Left ventricle myocardium inferior (tissue), 1 donor: ENCODE results near the gene USP36. TPM values are rescaled to one million over a fixed set of nuclear protein-coding genes. Genes with fewer than 3 reads are reported as not detected.
A peak's percentile ranks its signal among the peaks of the same experiment; 100 is the strongest.

Source experiments
- DNase-seq: peaks from one replicate; pipeline ENCODE4 v3.0.0-alpha.2; 2020
- H3K27ac ChIP-seq: fragments of 200-600 bp; replicated peaks from 2 replicates; pipeline ENCODE4 v1.8.0; 2021
- H3K27me3 ChIP-seq: fragments of 200-600 bp; 2 replicates; pipeline ENCODE4 v1.8.0; 2021; ENCODE audit warnings: low read depth
- H3K36me3 ChIP-seq: fragments of 200-600 bp; 2 replicates; pipeline ENCODE4 v1.8.0; 2021
- H3K4me1 ChIP-seq: fragments of 200-600 bp; 2 replicates; pipeline ENCODE4 v1.8.0; 2021
- H3K4me3 ChIP-seq: fragments of 200-600 bp; 2 replicates; pipeline ENCODE4 v1.8.0; 2021; ENCODE audit warnings: mild to moderate bottlenecking, moderate library complexity
- H3K9me3 ChIP-seq: fragments of 200-600 bp; replicated peaks from 2 replicates; pipeline ENCODE4 v1.8.0; 2021
- intact Hi-C: fragments of 100-400 bp; cut with micrococcal nuclease; formaldehyde crosslinking; loops from one replicate; pipeline ENCODE4 v1.11.0; 2022
- total RNA-seq: library from RNA; stranded (reverse); fragmentation: NEBNext Ultra II Directional; extraction: Animal tissue kit (Norgen Biotek cat#: 25700); gene quantifications from one replicate; pipeline ENCODE4 v1.2.1, GENCODE V29; 2021
- TF ChIP-seq, protein P1 (sequence below): fragments of 200-600 bp; IDR thresholded peaks from 2 replicates; pipeline ENCODE4 v1.8.0; 2021; ENCODE audit warnings: antibody characterized with exemption, mild to moderate bottlenecking, borderline replicate concordance
- donor health status: DM: no; HTN: yes; CAD: no; lungs with severe emphysema.

The USP36 gene
- total RNA-seq, 1 donor from 2014 or later = 19.4 TPM

- H3K4me3 ChIP-seq = no peak overlapping the region
- intact Hi-C loops = no loop called here
- no peaks in the 10 kb centered on the region for H3K27me3 ChIP-seq
- no peak overlapping the region for H3K27ac ChIP-seq
- peaks cover 85% of the 10 kb centered on the region for H3K4me1 ChIP-seq
- no peaks in the 10 kb centered on the region for H3K9me3 ChIP-seq
- TF ChIP-seq, protein P1, sequence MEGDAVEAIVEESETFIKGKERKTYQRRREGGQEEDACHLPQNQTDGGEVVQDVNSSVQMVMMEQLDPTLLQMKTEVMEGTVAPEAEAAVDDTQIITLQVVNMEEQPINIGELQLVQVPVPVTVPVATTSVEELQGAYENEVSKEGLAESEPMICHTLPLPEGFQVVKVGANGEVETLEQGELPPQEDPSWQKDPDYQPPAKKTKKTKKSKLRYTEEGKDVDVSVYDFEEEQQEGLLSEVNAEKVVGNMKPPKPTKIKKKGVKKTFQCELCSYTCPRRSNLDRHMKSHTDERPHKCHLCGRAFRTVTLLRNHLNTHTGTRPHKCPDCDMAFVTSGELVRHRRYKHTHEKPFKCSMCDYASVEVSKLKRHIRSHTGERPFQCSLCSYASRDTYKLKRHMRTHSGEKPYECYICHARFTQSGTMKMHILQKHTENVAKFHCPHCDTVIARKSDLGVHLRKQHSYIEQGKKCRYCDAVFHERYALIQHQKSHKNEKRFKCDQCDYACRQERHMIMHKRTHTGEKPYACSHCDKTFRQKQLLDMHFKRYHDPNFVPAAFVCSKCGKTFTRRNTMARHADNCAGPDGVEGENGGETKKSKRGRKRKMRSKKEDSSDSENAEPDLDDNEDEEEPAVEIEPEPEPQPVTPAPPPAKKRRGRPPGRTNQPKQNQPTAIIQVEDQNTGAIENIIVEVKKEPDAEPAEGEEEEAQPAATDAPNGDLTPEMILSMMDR = no peak
- H3K36me3 ChIP-seq = peaks cover 43% of the 10 kb centered on the region
- DNase-seq = no peak
These were observed 47.2 kb downstream of the USP36 start for GRCh38 chr17:78793415-78793814.

GRCh38 chr17:78791840-78792709 lies 48.5 kb downstream of the USP36 start:
- H3K4me1 ChIP-seq = peaks cover 76% of the 10 kb centered on the region
- no peak overlapping the region for H3K4me3 ChIP-seq
- H3K27ac ChIP-seq = peak overlapping the region; percentile 77
- peaks cover 31% of the 10 kb centered on the region for H3K36me3 ChIP-seq
- no peaks in the 10 kb centered on the region for H3K27me3 ChIP-seq
- intact Hi-C loops = no loop called here
- TF ChIP-seq, protein P1 = no peak
- H3K9me3 ChIP-seq = no peaks in the 10 kb centered on the region
- DNase-seq = no peak

- TF ChIP-seq, protein P1 = no peak
- H3K36me3 ChIP-seq = peaks cover 16% of the 10 kb centered on the region
- H3K27me3 ChIP-seq = no peaks in the 10 kb centered on the region
- peaks cover 61% of the 10 kb centered on the region for H3K4me1 ChIP-seq
- DNase-seq = no peak
- no peaks in the 10 kb centered on the region for H3K9me3 ChIP-seq
- no peak overlapping the region for H3K4me3 ChIP-seq
- peak overlapping the region; percentile 77 for H3K27ac ChIP-seq
- intact Hi-C loops = no loop called here
These were observed 50.1 kb downstream of the USP36 start for GRCh38 chr17:78790552-78790951.

DNA sequence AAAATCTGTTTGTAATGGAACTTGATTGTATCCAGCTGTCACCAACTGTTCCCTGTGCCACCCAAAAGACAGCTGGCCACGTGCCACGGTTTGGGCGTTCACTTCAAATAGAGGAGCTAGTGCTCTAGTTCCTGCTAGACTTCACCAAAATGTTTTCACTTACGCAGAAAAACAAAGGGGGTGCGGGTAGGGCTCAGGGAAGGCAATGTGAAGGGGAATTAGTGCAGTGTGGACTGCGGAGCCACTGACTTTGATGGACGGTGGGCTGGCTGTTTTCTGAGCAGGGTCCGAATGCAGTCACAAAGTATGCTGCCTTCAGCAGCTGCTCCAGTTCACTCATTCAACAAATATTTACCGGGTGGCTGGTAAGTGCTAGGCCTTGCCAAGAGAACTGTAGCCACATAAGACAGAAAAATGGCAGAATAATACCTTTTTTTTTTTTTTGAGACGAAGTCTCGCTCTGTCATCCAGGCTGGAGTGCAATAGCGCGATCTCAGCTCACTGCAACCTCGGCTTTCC lies 50.9 kb downstream of the USP36 start:
- H3K36me3 ChIP-seq = peaks cover 8% of the 10 kb centered on the region
- intact Hi-C loops = no loop called here
- DNase-seq = peak; percentile 86
- peaks cover 58% of the 10 kb centered on the region for H3K4me1 ChIP-seq
- H3K4me3 ChIP-seq = no peak overlapping the region
- TF ChIP-seq, protein P1 = no peak
- no peaks in the 10 kb centered on the region for H3K27me3 ChIP-seq
- peak overlapping the region; percentile 77 for H3K27ac ChIP-seq
- no peaks in the 10 kb centered on the region for H3K9me3 ChIP-seq

GRCh38 chr17:78789149-78789662 lies 51.4 kb downstream of the USP36 start:
- Histone ChIP-seq H3K4me1 (peaks cover 54% of the 10 kb centered on the region), H3K27ac (peak overlapping the region; percentile 77), H3K27me3 (no peaks in the 10 kb centered on the region), H3K4me3 (no peak overlapping the region), H3K36me3 (peaks cover 2% of the 10 kb centered on the region), H3K9me3 (no peaks in the 10 kb centered on the region)
- intact Hi-C loops = no loop called here
- TF ChIP-seq, protein P1 = no peak
- no peak for DNase-seq
